ENCODE data around the gene ETV6.

ETV6 gene

DNA sequence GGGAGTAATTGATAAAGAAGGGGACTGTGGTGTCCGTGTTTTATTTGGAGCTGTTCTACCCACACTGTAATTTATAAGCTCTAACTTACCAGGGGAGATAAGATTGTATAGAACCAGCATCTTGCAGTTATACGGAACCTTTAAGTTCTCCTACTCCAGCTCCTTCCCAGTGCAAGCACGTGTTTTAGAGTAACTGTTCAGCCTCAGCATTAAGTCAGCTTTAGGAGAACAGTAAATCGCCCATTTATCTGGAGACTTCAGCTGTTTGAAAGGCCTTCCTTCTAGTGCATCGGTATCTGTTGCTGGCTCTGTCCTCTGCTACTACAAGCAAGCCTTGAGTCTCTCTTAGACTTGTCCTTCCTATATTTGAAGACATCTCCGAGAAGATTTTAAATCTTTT is 95.6 kb downstream of the ETV6 start:
- DNase-seq = no peak

DNA sequence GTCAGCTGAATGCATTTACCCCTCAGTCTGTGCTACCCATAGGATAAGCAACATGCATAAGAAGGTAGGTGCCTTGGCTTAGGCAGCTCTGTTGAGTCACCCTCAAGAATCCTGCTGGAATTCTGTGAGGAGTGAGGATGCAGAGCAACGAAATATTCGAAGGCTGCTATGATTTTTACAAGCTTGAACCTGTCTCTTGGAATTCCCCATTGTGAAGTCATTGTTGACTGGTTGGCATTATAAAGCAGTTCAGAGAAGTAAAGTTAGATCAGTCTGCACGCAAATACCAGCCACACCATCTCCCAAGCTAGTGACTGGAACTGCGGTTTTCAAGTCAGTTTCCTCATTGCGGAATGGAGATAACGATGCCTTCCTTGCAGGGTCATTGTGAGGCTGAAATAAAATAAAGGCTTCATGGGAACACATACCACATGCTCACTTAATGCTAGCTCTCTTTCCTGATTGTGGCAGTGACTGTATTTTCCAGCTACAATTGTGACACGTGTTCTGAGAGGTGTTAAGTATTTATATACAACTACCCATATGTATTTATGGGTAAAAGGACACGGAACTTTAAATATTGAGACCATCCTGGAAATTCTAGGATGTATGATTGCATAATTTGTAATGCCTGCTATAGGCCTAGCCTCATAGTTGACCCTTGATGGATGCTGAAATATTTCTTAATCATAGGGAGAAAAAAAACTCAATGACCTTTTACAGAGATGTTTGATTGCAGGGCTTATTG is 96.7 kb downstream of the ETV6 start:
- DNase-seq = no peak

DNA sequence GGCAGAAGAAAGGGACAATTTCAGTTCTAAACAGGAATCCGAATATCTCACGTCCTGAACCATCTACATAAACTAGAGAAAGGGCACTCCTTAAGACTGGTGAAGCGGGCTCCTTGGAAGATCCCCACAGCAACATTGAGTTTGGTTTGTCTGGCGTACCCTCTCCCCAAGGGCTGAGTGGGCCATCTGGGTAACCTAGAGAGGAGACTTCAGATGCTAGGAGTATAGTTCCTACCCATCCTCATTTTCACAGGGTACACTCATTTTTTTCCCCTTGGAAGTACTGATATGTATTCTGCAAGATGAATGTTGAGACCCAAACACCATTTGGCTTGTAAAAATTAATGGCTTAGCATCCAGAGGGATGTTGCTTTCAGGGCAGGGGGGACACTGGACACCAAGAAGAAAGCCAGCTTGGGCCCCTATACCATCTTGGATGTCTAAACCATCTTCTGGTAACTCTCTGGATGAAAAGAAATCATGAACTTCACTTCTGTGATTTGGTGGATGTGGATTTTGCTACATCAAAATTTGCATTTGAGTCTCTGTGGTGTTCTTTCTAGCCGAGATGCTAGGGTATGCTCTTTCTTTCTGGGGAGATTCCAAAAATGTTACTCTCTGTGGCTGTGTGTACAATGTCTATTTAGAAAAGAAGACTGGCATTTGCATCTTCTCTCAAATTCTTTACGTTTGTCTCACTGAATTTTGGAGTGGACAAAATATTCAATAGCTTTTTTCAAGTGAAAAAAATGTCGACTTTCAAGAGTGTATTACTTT is 97.7 kb downstream of the ETV6 start:
- no peak for DNase-seq

DNA sequence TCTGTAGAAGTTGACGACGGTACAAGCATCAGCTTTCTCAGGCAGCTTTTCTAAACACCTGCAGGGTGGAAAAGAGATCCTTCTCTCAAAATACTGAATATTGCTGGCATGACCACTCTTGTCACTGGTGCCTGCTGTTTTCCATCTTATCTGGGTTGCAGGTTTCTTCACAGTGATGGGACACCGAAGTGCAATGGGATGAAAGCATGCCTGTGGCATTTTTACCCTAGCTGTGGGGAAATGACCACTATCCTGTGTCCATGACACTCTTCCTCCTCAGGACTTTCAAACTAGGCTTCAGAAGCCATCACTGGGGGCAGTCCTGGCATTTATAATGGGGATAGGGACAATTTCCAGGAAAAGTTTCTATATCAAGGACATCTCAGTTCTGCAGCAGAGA is 98.5 kb downstream of the ETV6 start:
- no peak for DNase-seq

DNA sequence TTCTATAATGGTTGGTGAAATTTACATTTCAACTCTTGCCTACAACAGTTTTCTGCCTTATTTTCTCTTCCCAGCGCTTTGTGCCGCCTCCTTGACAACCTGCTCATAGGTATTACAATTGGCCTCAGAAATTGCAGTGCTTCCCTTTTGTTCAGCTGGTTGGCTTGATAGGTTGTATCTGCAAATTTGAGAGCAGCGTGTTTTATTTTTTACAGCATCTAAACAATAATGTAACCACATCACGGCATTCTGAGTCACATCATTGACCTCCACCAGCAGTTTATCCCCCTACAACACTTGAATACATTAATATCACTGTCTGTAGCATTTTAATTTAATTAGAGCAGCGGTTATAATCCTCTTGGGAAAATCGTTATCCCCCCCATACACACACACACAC is 99.4 kb downstream of the ETV6 start:
- no peak for DNase-seq

DNA sequence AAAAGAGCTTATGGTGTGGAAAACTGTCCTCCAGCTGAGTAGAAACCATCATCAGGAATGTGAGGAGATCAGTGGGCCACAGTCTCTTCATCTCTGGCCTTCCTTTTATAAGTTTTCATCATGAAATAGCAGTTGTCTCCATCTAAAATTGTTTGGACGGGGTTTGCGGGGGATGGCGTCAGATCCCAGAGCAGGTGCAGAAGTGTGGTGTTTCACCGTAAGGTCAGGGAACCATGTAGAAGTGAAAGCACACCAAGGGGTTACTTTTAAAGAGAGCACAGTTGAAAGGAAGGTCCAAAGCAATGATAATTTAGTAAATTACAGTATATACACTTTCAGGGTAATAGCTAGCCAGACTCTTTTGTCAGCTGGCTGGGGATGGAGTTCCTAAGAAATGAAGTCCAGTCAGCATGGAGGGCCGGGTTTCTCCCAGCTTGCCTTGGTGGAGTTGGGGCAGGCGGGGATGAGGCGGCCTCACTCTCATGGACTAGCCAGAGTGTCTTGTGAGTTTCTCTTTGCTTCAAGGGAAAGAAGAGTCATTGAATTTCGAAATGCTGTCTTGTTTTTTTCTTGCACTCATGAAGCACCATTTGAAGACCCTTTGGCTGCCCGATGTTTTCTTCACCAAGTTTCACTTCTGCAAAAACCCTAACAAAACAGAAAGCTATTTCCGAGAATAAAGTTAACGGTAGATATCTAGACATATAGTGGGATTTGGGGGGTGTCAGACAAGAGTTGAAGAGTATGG is 100.6 kb downstream of the ETV6 start:
- DNase-seq = no peak

DNA sequence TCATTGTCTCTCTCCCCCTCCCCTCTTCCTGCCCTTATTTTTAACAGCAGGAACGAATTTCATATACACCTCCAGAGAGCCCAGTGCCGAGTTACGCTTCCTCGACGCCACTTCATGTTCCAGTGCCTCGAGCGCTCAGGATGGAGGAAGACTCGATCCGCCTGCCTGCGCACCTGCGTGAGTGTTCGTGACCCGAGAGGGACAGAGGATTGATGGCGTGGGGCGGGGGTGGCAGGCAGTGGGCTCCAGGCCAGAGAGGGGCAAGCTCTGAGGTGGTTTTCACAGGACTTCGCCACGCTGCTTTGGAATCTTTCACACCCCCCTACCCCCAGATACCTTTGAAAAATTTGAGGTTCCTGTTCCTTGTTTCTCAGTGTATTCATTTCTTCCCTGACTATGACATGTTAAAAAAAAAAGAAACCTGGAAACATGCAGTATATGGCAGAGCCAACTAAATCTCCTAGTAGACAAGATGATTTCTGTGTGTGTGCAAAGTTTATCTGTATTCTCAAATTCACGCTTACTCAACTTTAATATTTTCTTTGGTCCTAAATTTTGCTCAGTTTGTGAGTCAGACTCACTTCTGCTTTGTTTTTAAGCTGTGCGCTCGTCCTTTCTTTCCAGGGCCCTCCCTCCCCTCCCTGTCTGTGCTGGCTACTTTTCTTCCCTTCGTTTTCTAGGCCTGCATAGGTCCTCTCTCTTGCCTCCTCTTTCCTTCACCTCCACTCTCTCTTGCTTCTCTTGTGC is 103.1 kb downstream of the ETV6 start:
- DNase-seq = no peak

DNA sequence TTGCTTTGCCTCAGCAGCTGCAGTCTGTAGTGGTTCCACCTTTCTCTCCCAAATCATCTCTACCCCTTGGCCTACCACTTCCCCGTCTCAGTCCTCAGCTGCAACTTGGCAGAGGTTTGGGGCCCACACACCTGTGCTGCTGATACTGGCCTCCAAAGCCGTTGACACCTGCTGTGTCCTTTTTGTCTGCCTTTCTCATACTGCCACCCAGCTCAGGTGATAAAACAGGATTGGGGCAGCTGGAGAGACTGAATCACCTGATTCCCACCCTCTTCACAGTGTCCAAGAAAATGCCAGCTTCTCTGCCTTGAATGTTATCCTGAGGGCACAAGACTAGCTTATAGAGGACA is 103.7 kb downstream of the ETV6 start:
- no peak for DNase-seq

DNA sequence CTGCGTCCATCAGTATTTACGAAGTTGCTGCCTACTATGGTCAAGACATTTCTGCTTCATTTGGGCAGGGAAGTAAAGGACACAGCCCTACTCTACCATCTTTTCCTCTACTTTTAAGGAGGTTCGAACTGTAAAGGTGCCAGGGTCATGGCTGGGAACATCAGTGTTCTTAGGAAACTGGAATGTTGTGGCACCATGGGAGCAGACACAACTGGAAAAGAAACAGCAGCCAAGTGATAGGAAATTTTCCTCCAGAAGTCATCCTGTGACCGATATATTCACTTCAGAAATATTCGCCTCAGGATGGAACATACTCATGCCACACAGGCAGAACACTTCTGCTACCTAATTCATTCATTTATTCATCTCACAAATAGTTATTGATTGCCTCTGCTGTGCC is 104.4 kb downstream of the ETV6 start:
- no peak for DNase-seq

DNA sequence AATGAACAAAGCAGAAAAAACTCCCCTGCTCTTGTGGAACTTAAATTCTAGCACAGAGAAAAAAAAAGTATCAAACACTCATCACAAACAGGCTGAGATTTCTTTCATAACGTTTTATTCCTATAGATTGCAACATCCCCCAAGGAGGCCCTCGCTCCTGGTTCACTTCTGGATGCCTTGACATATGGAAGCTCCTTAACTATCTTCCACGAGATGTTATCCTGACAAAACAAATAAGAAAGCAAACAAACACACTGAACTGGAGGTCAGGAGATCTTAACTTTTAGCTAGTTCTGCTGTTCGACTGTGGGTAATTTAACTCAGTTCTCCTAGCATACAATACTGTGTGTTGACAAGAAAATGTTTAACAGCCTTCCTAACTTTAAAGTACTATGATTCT is 104.8 kb downstream of the ETV6 start:
- no peak for DNase-seq

DNA sequence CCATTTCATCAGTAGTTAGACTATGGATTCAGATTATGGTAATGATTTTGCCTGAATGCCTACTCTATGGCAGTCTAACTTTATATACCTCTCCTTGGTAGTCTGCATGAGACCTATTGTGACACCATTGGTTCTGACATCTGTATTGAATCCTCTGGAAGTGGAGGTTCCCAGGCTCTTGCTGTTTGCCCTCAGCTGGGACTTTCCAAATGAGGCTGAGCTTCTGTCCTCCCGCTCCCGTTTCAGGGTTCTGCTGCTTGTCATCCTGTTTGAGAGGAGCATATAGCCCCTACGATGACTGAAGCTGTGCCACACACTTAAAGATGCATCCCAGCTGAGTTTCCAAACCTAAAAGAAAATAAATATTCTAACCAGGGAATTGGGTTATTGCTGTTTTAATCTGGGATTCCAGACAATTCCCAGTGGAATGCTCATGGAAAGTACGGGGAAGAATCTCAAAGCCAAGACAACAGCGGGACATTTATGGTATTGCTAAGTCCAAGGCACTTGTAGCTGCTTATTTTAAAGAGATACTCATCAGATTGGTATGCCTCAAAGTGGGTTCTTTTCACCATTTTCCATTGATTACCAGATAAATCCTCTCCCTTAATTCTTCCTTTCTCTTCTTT is 105.9 kb downstream of the ETV6 start:
- DNase-seq = no peak

DNA sequence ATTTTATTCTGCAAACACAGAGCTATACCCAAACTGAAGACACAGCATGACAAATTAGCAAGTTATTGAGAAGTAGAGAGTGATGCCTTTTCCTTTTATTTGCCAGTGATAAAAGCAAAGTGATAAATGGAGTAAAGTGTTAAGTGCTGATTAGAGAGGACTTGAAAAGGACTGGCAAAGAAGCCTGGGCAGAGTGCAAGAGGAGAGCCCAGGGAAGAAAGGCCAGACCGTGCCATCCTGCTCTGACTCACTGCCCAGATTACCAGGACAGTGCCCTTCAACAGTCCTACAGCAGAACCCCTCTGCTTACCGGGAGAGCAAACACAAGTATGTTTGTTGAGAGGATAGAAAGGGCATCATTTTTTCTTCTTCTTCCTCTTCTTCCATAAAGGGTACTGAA is 106.5 kb downstream of the ETV6 start:
- DNase-seq = no peak

DNA sequence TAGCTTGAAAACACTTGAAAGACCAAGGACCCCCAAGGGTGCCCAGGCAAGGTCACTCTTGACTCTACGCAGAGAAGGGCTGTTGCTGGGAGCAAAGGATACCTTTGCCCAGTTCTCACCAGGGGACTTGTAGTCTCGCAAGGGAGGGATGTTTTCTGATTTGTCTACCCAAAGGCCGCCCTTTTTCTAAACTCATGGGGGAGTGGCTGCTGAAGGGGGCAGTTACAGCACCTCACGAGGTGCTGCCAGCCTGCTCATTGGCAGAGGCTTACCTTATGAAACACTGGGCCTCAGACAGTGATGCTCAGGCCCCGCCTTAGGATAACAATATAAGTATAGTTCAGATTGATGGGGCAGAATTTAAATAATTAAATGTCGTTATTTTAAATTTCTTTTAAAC is 107.0 kb downstream of the ETV6 start:
- no peak for DNase-seq

DNA sequence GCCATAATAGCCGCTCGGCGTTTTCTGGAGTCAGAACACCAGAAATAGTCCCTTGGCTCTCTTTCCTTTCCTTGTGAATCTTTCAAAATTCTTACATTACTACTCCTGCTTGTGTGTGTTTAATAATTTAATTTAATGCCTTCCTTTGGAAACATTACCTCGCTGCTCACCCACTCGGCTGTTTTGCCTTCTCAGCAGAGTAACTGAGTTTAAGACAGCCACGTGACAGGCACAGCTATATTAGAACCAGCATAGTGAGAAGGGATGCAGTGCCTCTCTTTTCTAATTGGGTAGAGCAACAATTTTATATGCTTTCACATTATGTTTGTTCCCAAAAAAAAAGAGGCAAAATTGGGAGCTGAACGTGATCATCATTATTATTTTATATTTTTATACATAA is 107.6 kb downstream of the ETV6 start:
- no peak for DNase-seq

DNA sequence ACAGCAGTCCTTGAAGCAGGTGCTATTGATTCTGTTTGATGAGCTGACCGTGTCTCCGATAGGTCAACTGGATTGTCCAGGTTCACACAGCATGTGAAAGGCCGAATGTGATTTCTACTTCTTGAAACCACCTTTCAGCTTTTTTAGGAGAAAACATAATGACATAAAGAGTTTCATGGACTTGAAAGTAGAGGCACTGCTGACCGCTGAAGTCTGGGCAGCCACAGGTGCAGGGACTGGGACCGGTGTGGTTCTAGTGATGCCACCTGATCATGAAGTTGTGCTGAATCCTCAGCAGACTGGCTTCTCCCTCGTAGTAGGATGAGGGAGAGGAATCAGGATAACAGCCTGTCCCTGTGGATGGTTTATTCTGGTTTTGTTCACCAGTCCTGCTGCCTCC is 108.1 kb downstream of the ETV6 start:
- no peak for DNase-seq

DNA sequence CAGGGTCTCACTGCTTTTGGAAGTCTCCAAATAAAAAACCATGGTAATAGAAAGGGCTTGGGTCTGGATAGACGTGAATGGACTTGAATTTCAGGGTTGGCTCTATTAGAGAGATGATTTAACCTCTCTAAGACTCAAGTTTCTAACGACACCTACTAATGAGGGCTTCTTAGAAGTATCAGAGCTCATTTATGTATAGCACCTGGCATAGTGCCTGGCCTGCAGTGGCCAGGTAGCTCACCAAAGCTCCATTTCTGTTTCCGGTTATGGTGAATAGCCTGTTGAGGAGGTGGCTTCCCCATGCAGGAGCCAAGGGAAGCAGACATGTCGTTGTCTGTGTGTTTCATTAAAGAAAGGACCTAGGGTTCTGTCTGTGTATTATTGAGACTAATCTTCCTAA is 108.6 kb downstream of the ETV6 start:
- DNase-seq = no peak

DNA sequence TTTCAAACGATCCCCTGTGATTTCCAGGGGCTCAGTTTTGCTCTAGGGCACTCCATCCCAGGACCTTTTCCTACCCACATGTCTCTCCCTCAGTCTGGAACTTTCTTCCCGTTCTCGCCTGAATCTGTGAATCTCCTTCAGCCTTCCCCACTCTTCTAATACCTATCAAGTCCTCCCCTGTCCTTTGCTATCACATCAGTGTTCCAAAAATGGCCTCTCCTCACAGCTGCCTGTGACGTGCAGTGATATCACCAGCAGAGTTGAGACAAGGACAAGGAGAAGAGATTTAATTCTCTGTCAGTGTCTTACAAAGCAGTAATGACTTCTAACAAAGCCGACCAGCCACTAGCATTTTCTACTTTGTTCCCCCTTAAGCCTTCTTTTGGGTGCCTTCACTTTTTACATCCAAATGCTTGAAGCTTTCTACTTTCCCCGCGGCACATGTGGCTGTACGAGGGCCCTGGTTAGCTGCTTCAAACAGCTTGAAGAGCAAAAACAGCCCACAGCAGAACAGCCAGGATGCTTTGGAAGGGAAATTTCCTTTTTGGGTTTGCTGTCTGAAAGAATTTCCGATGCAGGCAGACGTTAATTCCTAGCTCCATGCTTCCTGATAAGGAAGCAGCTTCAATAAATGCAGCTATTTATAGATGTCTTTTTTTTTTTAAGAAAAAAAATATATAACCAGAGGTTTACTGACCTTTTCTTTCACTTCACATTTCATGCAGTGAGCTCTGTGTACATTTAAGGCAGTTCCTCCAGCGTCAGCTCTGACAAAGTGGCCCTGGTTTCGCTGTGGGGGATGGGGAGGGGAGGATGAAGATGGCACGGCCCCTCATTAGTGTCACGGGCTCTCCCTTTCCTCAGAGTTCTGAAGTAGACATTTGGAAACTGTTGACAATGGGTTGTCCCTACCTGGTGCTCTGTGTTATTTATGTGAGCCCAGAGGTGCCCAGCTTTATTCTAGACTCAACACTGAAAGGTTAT is 109.3 kb downstream of the ETV6 start:
- no peak for DNase-seq

DNA sequence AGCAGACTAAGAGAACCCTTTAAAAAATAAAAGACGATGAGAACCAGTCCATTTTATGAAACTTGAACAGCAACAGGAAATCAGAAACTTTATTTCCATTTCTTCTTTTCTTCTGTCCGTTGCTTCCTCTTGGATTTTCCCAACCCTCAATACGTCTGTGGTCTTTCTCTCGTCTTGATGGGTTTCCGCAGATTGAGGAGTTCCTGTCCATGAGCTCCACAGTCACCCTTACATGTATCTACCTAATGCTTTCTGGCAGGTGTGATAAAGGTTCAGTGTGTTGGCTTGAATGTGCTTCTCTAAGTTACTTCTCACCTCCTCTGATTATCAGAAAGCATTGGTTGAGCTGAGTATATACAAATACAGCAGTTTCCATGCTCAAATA is 110.0 kb downstream of the ETV6 start:
- no peak for DNase-seq

DNA sequence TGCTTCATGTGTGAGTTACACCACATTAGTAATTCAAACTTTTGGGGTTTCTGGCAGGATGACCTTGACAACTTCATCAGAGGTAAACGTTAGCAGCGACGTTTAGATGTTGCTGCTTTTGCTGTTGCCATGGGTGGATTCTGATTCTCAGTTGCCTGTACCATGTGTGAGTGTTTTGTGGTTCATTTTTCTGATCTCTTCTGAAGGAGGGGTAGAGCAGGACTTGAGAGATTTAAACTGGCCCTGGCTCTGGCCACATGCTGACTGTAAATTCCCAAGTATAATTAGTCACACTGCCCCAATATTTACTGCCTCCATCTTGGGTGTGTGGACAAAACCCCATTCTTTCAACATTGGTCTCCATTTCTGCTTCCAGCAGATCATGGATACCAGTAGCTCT is 110.4 kb downstream of the ETV6 start:
- DNase-seq = no peak

DNA sequence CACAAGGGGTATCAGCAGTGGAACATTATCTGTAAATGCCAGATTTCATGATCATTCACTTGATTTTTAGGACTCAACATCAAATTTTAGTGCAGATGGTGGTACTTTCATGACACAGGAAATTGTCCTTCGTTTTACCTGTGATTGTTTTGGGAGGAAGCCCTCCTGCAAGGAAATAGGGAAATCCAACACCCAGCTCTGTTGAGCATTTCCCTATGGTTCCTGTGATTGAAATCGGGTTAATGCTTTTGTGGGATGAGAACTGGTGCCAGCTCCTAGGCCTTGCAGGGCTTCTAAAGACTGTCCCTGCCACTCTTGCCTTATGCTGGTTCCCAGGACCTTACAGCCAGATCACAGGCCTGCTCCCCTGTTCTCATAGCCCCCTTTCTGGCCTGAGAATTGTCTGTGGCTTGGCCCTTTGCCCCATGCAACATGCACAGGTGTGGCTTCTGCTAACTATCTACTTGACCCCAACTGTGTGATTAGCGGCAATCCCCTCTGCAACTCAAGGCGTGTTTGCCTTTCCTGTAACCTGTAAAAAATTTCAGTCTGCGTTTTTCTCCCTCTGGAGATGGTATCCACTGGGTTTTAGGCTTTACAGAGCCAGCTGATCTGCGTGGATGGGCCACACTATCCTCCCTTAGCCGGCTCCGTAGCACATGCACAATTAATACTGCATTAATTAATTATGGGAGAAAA is 112.5 kb downstream of the ETV6 start:
- DNase-seq = no peak

DNA sequence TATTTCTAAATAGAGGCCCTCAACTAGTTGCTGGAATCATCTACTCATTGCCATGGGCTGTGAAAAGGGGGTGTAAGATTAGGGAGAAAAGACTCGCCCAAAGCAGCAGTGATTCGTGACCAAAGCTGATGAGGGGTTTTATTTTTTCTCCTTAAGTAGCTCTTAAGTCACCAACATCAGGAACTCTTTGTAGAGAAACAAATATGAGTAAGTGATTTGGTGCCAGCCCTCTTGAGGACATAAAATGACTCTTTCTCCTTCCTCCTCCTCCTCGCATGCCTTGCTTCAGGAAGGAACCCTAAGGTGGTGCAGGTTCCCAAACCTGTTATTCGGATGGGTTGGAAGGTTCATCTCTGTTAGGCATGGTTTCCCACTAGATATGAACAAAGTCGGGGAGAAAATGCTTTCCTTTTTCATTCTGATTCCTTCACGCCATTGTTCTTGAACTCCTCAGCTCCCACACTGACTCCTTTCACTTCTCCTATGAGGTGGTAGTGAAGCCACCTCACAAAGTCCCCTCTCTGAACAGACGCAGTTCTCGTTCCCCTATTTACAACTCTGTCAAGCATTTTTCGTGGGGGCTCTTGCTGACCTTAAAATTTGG is 113.4 kb downstream of the ETV6 start:
- DNase-seq = no peak

Data from activated CD4-positive, alpha-beta T cell treated with anti-CD3 and anti-CD28 coated beads for 4 hours (primary cell).